Thyroid gland (tissue), 4 donors: ENCODE results near the gene SMPX. TPM values are rescaled to one million over a fixed set of nuclear protein-coding genes. Genes with fewer than 3 reads are reported as not detected.

Experiments
- DNase-seq, 2 donors: peaks; one replicate each; pipeline ENCODE4 v3.0.0-alpha.2; 2019
- H3K27ac ChIP-seq, 3 donors: fragments of 200-600 bp; sonication (generic); 1 replicate in 2 of 3; 2 replicates in 1 of 3; pipeline ENCODE4 v1.5.1; 2016 to 2019; ENCODE audit warnings: mild to moderate bottlenecking in 1 of 3, moderate library complexity in 1 of 3
- H3K27me3 ChIP-seq: fragments of 200-600 bp; sonication (generic); one replicate; pipeline ENCODE4 v1.5.1; 2019
- H3K36me3 ChIP-seq, 2 donors: fragments of 200-600 bp; sonication (generic); one replicate each; pipeline ENCODE4 v1.5.1; 2016 to 2019
- H3K4me1 ChIP-seq, 2 donors: fragments of 200-600 bp; sonication (generic); one replicate each; pipeline ENCODE4 v1.5.1; 2017 to 2019
- H3K4me3 ChIP-seq, 3 donors: fragments of 200-600 bp; sonication (generic); replicated peaks in 1 of 3; 1 replicate in 2 of 3; 2 replicates in 1 of 3; pipeline ENCODE4 v1.5.1; 2016; ENCODE audit warnings: mild to moderate bottlenecking in 1 of 3
- H3K9me3 ChIP-seq: fragments of 200-600 bp; sonication (generic); one replicate; pipeline ENCODE4 v1.5.1; 2017
- POLR2A ChIP-seq, 2 donors: fragments of 450-650 bp; IDR thresholded peaks; one replicate each; pipeline ENCODE4 v1.6.1; 2017; ENCODE audit warnings: antibody characterized with exemption in 2 of 2, mild to moderate bottlenecking in 2 of 2, moderate library complexity in 1 of 2
- WGBS, 2 donors: methylation state at CpG; one replicate each; pipeline ENCODE4 v1.1.5; 2017; 5-methylcytosine and 5-hydroxymethylcytosine counted together
- intact Hi-C: fragments of 100-400 bp; cut with DNase I; formaldehyde crosslinking; loops from one replicate; pipeline ENCODE4 v1.15.1; 2023
- total RNA-seq, 4 donors: library from RNA; depleted of rRNA; stranded (reverse); fragments of >200 nt; gene quantifications; one replicate each; pipeline ENCODE4 v1.2.3, GENCODE V29; 2016
- TF ChIP-seq, protein P1 (sequence below), 6 experiments: fragments of 200-600 bp in 3 of 6; fragments of 450-650 bp in 3 of 6; sonication (generic) in 3 of 6; IDR thresholded peaks; one replicate each; pipeline ENCODE4 v1.5.1; 2016 to 2019; ENCODE audit warnings: antibody characterized with exemption in 6 of 6, mild to moderate bottlenecking in 2 of 6, inconsistent platforms in 1 of 6, moderate library complexity in 1 of 6

SMPX gene
- total RNA-seq, 4 donors from 2014 or later = not detected

DNA sequence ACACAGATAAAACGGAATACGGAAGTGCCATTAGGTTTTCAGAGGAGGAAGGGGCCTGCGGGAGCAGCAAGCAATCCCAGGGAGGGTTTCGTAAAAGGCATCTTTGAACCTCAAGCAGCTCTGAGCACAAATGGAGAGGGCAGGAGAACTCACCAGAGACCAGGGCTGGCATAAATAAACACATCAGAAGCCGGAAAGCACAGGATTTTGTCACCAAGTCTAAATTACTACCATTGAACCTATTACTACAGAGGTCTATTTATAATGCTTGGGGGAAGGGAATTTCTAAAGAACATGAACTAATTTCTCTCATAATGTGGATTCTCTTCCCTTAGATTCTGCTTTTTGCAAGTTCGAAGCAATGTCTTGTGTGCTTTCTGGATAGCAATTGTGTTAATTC lies 41.9 kb upstream of the SMPX start:
- no peak for DNase-seq
- no peaks in the 10 kb centered on the region for H3K27me3 ChIP-seq
- 70 to 76% methylated on average over 6 of the region's 6 CpGs for WGBS, 2 donors
- H3K9me3 ChIP-seq = no peaks in the 10 kb centered on the region
- no peak for TF ChIP-seq POLR2A (IDR thresholded peaks at IDR 0.05)
- TF ChIP-seq, protein P1, sequence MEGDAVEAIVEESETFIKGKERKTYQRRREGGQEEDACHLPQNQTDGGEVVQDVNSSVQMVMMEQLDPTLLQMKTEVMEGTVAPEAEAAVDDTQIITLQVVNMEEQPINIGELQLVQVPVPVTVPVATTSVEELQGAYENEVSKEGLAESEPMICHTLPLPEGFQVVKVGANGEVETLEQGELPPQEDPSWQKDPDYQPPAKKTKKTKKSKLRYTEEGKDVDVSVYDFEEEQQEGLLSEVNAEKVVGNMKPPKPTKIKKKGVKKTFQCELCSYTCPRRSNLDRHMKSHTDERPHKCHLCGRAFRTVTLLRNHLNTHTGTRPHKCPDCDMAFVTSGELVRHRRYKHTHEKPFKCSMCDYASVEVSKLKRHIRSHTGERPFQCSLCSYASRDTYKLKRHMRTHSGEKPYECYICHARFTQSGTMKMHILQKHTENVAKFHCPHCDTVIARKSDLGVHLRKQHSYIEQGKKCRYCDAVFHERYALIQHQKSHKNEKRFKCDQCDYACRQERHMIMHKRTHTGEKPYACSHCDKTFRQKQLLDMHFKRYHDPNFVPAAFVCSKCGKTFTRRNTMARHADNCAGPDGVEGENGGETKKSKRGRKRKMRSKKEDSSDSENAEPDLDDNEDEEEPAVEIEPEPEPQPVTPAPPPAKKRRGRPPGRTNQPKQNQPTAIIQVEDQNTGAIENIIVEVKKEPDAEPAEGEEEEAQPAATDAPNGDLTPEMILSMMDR (IDR thresholded peaks at IDR 0.05) = no peak
- H3K4me3 ChIP-seq = no peak overlapping the region
- intact Hi-C loops = no loop called here
- no peaks in the 10 kb centered on the region for H3K36me3 ChIP-seq
- no peaks in the 10 kb centered on the region for H3K4me1 ChIP-seq
- H3K27ac ChIP-seq = no peak overlapping the region

DNA sequence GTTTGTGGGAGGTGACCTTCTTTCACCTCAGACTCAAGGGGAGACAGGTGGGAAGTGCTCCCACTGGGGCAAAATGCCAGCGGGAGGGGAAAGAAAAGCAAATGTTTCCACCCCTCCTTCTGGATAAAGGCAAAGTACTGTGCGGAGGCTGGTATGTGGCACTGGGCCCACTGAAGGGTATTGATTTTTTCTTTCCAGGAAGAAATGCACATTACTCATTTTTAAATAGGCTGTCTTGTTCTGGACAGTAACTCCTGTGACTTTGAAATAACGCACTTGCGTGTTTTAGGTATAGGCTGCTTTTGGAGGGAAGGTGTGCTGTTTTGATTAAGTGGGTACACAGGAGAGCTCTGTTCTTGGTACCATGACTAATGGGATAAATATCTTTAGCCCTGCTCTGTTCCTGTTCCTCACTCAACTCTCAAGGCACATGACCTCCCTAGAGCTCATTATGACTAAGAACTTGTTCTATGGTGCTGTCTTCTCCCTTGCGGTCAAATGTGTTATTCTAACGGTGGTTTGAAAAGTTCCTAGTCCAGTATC lies 40.8 kb upstream of the SMPX start:
- WGBS, 2 donors = 68% methylated on average over 6 of the region's 6 CpGs
- TF ChIP-seq, protein P1 (IDR thresholded peaks at IDR 0.05) = no peak
- no peak for TF ChIP-seq POLR2A (IDR thresholded peaks at IDR 0.05)
- Histone ChIP-seq H3K36me3 (no peaks in the 10 kb centered on the region), H3K27me3 (no peaks in the 10 kb centered on the region), H3K4me3 (no peak overlapping the region), H3K9me3 (no peaks in the 10 kb centered on the region), H3K4me1 (no peaks in the 10 kb centered on the region), H3K27ac (no peak overlapping the region)
- intact Hi-C loops = no loop called here
- DNase-seq = peak in 1 of 2 donors; percentile 1

DNA sequence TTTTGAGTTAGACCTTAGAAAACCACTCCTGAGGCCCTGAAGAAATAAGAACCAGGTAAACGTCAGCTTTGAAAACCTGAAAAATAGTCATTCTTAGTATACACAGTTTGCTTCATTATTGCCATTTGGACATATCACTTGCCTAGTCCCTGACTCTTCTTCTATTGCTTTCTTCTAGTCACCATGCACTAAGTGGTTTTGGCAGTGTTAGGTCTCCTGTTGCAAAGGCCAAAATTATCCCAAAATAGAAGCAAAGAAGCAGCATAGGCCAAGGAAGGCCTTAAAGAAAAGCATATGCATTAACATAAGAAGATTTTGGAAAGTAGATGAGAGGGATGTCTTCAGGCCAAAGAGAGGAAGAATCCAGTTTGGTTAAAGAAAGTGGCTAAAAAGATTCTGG lies 24.1 kb upstream of the SMPX start:
- no peak overlapping the region for H3K4me3 ChIP-seq
- no peaks in the 10 kb centered on the region for H3K9me3 ChIP-seq
- intact Hi-C loops = no loop called here
- DNase-seq = no peak
- TF ChIP-seq POLR2A (IDR thresholded peaks at IDR 0.05) = no peak
- TF ChIP-seq, protein P1 (IDR thresholded peaks at IDR 0.05) = no peak
- H3K4me1 ChIP-seq = no peaks in the 10 kb centered on the region
- H3K27ac ChIP-seq = no peak overlapping the region
- no peaks in the 10 kb centered on the region for H3K36me3 ChIP-seq
- WGBS, 2 donors = 96% methylated on average over 1 of the region's 1 CpG
- H3K27me3 ChIP-seq = no peaks in the 10 kb centered on the region

DNA sequence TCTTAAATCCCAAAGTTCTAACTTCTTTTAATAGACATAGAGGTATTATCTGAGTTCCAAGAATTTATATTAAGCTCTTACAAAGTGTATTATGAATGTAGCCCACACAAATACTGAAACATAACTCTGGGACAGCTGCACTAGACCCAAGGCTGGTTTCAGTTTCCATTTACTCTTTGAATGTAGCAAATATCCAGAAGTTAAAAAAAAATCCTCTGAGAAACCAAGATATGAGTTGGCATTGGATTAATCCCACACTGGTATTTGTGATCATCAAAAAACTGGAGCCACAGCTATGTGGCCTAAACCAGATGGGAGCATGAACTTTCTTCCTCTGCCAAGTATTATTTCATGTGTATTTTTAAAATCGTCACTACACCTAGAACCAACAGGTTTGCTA lies 23.6 kb upstream of the SMPX start:
- Histone ChIP-seq H3K4me3 (no peak overlapping the region), H3K4me1 (no peaks in the 10 kb centered on the region), H3K27ac (no peak overlapping the region), H3K27me3 (no peaks in the 10 kb centered on the region), H3K36me3 (no peaks in the 10 kb centered on the region), H3K9me3 (no peaks in the 10 kb centered on the region)
- intact Hi-C loops = no loop called here
- no peak for DNase-seq
- no peak for TF ChIP-seq POLR2A (IDR thresholded peaks at IDR 0.05)
- TF ChIP-seq, protein P1 (IDR thresholded peaks at IDR 0.05) = no peak
- 79 to 93% methylated on average over 1 of the region's 1 CpG for WGBS, 2 donors

DNA sequence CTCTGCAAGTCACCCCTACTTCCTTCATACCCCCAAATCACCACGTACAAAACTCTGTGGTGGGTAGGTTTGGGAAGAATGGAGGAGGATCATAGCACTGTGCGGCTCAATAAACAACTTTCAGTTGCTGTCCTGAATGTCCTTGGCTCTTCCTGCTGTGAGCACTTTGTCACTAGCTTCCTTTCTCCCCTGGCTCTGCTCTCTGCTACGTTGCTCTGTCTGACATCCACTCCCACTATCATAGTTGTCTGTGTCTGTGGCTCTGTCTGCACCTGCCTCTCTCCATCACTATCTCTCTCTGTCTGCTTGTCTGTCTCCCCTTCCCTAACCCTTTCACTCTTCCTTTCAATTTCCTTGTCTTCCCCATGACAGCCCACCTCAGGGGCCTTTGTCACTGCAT lies 21.2 kb upstream of the SMPX start:
- WGBS, 2 donors = 53 to 59% methylated on average over 3 of the region's 3 CpGs
- H3K36me3 ChIP-seq = no peaks in the 10 kb centered on the region
- intact Hi-C loops = no loop called here
- H3K27me3 ChIP-seq = no peaks in the 10 kb centered on the region
- TF ChIP-seq, protein P1 (IDR thresholded peaks at IDR 0.05) = no peak
- no peak for TF ChIP-seq POLR2A (IDR thresholded peaks at IDR 0.05)
- H3K4me3 ChIP-seq = no peak overlapping the region
- H3K9me3 ChIP-seq = no peaks in the 10 kb centered on the region
- no peak for DNase-seq
- H3K4me1 ChIP-seq = no peaks in the 10 kb centered on the region
- no peak overlapping the region for H3K27ac ChIP-seq
